CD14-positive monocyte (primary cell): ENCODE measurements around the gene CLEC2D. TPM values are rescaled to one million over a fixed set of nuclear protein-coding genes. Genes with fewer than 3 reads are reported as not detected.
"Not testable (repeated sequence)": the region's sequence is repeated elsewhere in the genome, so short reads cannot be mapped to it uniquely, and the experiment has no call there.

ENCODE experiments used
- DNase-seq, 3 donors: peaks; one replicate each; pipeline ENCODE4 v3.0.0-alpha.2; 2011 to 2022
- H2AFZ ChIP-seq: 2 replicates; pipeline ENCODE4 v1.6.0; 2012; ENCODE audit warnings: mild to moderate bottlenecking, low read depth, low read length, inconsistent platforms; ENCODE audit not compliant: insufficient read depth, poor library complexity, severe bottlenecking
- H3K27ac ChIP-seq, 2 donors: 1 replicate in 1 of 2; 2 replicates in 1 of 2; pipeline ENCODE4 v1.5.1; 2012 to 2013; ENCODE audit warnings: low read length in 2 of 2, control low read depth in 1 of 2, inconsistent platforms in 1 of 2, low read depth in 1 of 2, mild to moderate bottlenecking in 1 of 2
- H3K27me3 ChIP-seq, 2 donors: one replicate each; pipeline versions ENCODE4 v1.6.0 to v1.6.1; 2011 to 2013; ENCODE audit warnings: low read length in 2 of 2; ENCODE audit not compliant: control insufficient read depth in 2 of 2, insufficient read depth in 2 of 2
- H3K36me3 ChIP-seq, 2 donors: replicated peaks in 1 of 2; 1 replicate in 1 of 2; 2 replicates in 1 of 2; pipeline versions ENCODE4 v1.5.1 to v1.6.1; 2012 to 2013; ENCODE audit warnings: low read length in 2 of 2, control low read depth in 1 of 2, inconsistent platforms in 1 of 2, mild to moderate bottlenecking in 1 of 2; ENCODE audit not compliant: insufficient read depth in 2 of 2, control insufficient read depth in 1 of 2
- H3K4me1 ChIP-seq, 2 donors: 1 replicate in 1 of 2; 2 replicates in 1 of 2; pipeline versions ENCODE4 v1.5.1 to v1.6.1; 2012 to 2013; ENCODE audit warnings: low read length in 2 of 2, control low read depth in 1 of 2, inconsistent platforms in 1 of 2, mild to moderate bottlenecking in 1 of 2, moderate library complexity in 1 of 2; ENCODE audit not compliant: insufficient read depth in 2 of 2, control insufficient read depth in 1 of 2
- H3K4me2 ChIP-seq: replicated peaks from 2 replicates; pipeline ENCODE3; 2012; ENCODE audit warnings: low read length, moderate library complexity, mild to moderate bottlenecking; ENCODE audit not compliant: poor library complexity, severe bottlenecking; ENCODE audit errors: extremely low read depth
- H3K4me3 ChIP-seq, 3 experiments: fragments of 200-600 bp in 1 of 3; sonication (generic) in 1 of 3; replicated peaks in 1 of 3; 1 replicate in 2 of 3; 2 replicates in 1 of 3; pipeline ENCODE4 v1.5.1; 2011 to 2013; ENCODE audit warnings: low read length in 3 of 3, mild to moderate bottlenecking in 3 of 3, control low read depth in 2 of 3, low read depth in 2 of 3, inconsistent platforms in 1 of 3, moderate library complexity in 1 of 3
- H3K79me2 ChIP-seq: 2 replicates; pipeline ENCODE4 v1.6.0; 2012; ENCODE audit warnings: mild to moderate bottlenecking, control low read depth, inconsistent platforms, low read length, moderate library complexity; ENCODE audit not compliant: insufficient read depth
- H3K9ac ChIP-seq: 2 replicates; pipeline ENCODE4 v1.6.0; 2017; ENCODE audit warnings: low read length, mild to moderate bottlenecking; ENCODE audit not compliant: insufficient read depth, poor library complexity, severe bottlenecking
- H3K9me3 ChIP-seq, 2 donors: replicated peaks in 1 of 2; 1 replicate in 1 of 2; 2 replicates in 1 of 2; pipeline versions ENCODE4 v1.5.1 to v1.6.1; 2012 to 2013; ENCODE audit warnings: low read length in 2 of 2, control low read depth in 1 of 2; ENCODE audit not compliant: control insufficient read depth in 1 of 2, insufficient read depth in 1 of 2
- H4K20me1 ChIP-seq: 2 replicates; pipeline ENCODE4 v1.6.0; 2012; ENCODE audit warnings: mild to moderate bottlenecking, low read length, control low read depth, moderate library complexity; ENCODE audit not compliant: insufficient read depth
- H3K27ac Mint-ChIP-seq, 7 donors: one replicate each; pipeline ENCODE4 v1.8.0; 2020; ENCODE audit warnings: mild to moderate bottlenecking in 7 of 7, mixed read lengths in 7 of 7, moderate library complexity in 6 of 7, inconsistent platforms in 2 of 7
- H3K27me3 Mint-ChIP-seq, 3 donors: one replicate each; pipeline ENCODE4 v1.8.0; 2021 to 2022; ENCODE audit warnings: low read depth in 3 of 3, mild to moderate bottlenecking in 3 of 3, mixed read lengths in 3 of 3, moderate library complexity in 3 of 3, inconsistent platforms in 1 of 3
- H3K36me3 Mint-ChIP-seq, 2 donors: one replicate each; pipeline ENCODE4 v1.8.0; 2020; ENCODE audit warnings: mixed read lengths in 2 of 2, inconsistent platforms in 1 of 2, mild to moderate bottlenecking in 1 of 2
- H3K4me1 Mint-ChIP-seq: one replicate; pipeline ENCODE4 v1.8.0; 2020; ENCODE audit warnings: mild to moderate bottlenecking, mixed read lengths
- H3K4me3 Mint-ChIP-seq, 2 donors: one replicate each; pipeline ENCODE4 v1.8.0; 2020; ENCODE audit warnings: mild to moderate bottlenecking in 2 of 2, mixed read lengths in 2 of 2, moderate library complexity in 1 of 2
- H3K9me3 Mint-ChIP-seq, 7 donors: one replicate each; pipeline ENCODE4 v1.8.0; 2020 to 2022; ENCODE audit warnings: mixed read lengths in 7 of 7, mild to moderate bottlenecking in 6 of 7, moderate library complexity in 6 of 7, inconsistent platforms in 2 of 7
- WGBS: methylation state at CpG from one replicate; pipeline ENCODE4 v1.1.5; 2013; ENCODE audit warnings: missing lambda C conversion rate; ENCODE audit not compliant: insufficient coverage; 5-methylcytosine and 5-hydroxymethylcytosine counted together
- intact Hi-C, 2 donors: fragments of 100-400 bp; cut with micrococcal nuclease; formaldehyde crosslinking; loops; one replicate each; pipeline versions ENCODE4 v1.15.0 to v1.15.1; 2023
- polyA plus RNA-seq, 3 donors: library from polyadenylated mRNA; depleted of rRNA in 1 of 3; unstranded in 2 of 3; stranded (reverse) in 1 of 3; fragments of 300-500 nt in 2 of 3; fragments of >200 nt in 1 of 3; fragmentation: Illumina TruSeq in 2 of 3; gene quantifications; 1 replicate in 2 of 3; 2 replicates in 1 of 3; pipeline ENCODE4 v1.2.3, GENCODE V29; 2012 to 2021
- TF ChIP-seq, protein P1 (sequence below): fragments of 200-600 bp; IDR thresholded peaks from one replicate; pipeline ENCODE4 v1.8.0; 2022; ENCODE audit warnings: antibody characterized with exemption, mild to moderate bottlenecking

The CLEC2D gene
- polyA plus RNA-seq, 3 donors, result 2.5 to 26.9 (median 3.9) TPM

DNA sequence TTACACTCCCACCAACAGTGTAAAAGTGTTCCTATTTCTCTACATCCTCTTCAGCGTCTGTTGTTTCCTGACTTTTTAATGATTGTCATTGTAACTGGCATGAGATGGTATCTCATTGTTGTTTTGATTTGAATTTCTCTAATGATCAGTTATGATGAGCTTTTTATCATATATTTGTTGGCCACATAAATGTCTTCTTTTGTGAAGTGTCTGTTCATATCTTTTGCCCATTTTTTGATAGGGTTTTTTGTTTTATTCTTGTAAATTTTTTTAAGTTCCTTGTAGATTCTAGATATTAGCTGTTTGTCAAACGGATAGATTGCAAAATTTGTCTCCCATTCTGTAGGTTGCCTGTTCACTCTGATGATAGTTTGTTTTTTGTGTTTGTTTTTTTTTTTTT is 13.4 kb downstream of the CLEC2D start:
- intact Hi-C loops, H3K4me3 Mint-ChIP-seq: not testable (repeated sequence)
- peaks cover 70 to 80% of the 10 kb centered on the region in 2 donors for H3K36me3 Mint-ChIP-seq

DNA sequence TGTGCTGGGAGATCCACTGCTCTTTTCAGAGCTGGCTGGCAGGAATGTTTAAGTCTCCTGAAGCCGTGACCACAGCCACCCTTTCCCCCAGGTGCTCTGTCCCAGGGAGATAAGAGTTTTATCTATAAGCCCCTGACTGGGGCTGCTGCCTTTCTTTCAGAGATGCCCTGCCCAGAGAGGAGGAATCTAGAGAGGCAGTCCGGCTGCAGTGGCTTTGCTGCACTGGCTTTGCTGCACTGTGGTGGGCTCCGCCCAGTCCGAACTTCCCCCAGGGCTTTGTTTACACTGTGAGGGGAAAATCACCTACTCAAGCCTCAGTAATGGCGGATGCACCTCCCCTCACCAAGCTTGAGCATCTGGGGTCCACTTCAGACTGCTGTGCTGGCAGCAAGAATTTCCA is 15.9 kb downstream of the CLEC2D start:
- H4K20me1 ChIP-seq, DNase-seq, H3K4me2 ChIP-seq, H3K79me2 ChIP-seq, intact Hi-C loops, H3K27me3 ChIP-seq, H3K4me3 Mint-ChIP-seq, H3K4me1 ChIP-seq, H3K27ac ChIP-seq, H3K4me3 ChIP-seq, H3K27me3 Mint-ChIP-seq, H3K9ac ChIP-seq, H2AFZ ChIP-seq: not testable (repeated sequence)
- peaks cover 72 to 81% of the 10 kb centered on the region in 2 donors for H3K36me3 Mint-ChIP-seq
- peak overlapping the region in 2 of 7 donors; percentile 21 to 52 for H3K27ac Mint-ChIP-seq
- H3K36me3 ChIP-seq, result peaks cover 53 to 78% of the 10 kb centered on the region in 2 donors
- no CpG with 5 or more reads among the region's 5 CpGs for WGBS
- peaks cover 8 to 32% (median 16%) of the 10 kb centered on the region in 7 donors for H3K9me3 Mint-ChIP-seq
- H3K4me1 Mint-ChIP-seq, result peaks cover 16% of the 10 kb centered on the region
- H3K9me3 ChIP-seq, result peaks cover 3 to 20% of the 10 kb centered on the region in 2 donors

More for the DNA sequence above, 13.4 kb downstream of the CLEC2D start:
- not testable (repeated sequence) for H3K4me2 ChIP-seq, DNase-seq, H3K27ac ChIP-seq, H3K9ac ChIP-seq, H4K20me1 ChIP-seq, H3K4me3 ChIP-seq, H2AFZ ChIP-seq, H3K27me3 Mint-ChIP-seq, H3K27me3 ChIP-seq, H3K27ac Mint-ChIP-seq, H3K4me1 ChIP-seq, H3K79me2 ChIP-seq
- H3K9me3 ChIP-seq, result peaks cover 3 to 19% of the 10 kb centered on the region in 2 donors
- Mint-ChIP-seq H3K9me3 (peaks cover 16 to 26% (median 20%) of the 10 kb centered on the region in 7 donors), H3K4me1 (peaks cover 16% of the 10 kb centered on the region)
- 100% methylated on average over 1 of the region's 2 CpGs for WGBS
- H3K36me3 ChIP-seq, result peaks cover 46 to 74% of the 10 kb centered on the region in 2 donors

DNA sequence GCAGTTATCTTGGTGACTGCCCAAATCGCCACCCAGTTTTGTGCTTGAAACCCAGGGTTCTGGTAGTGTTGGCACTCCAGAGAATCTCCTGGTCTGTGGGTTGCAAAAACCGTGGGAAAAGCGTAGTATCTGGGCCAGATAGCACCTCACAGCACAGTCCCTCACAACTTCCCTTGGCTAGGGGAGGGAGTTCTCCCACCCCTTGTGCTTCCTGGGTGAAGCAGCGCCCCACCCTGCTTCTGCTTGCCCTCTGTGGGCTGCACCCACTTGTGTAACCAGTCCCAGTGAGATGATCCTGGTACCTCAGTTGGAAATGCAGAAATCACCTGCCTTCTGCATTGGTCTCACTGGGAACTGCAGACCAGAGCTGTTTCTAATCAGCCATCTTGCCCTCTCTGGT is 16.4 kb downstream of the CLEC2D start:
- intact Hi-C loops, result no loop called here
- H2AFZ ChIP-seq, result no peak overlapping the region

More for the DNA sequence above, 16.4 kb downstream of the CLEC2D start:
- TF ChIP-seq, protein P1, sequence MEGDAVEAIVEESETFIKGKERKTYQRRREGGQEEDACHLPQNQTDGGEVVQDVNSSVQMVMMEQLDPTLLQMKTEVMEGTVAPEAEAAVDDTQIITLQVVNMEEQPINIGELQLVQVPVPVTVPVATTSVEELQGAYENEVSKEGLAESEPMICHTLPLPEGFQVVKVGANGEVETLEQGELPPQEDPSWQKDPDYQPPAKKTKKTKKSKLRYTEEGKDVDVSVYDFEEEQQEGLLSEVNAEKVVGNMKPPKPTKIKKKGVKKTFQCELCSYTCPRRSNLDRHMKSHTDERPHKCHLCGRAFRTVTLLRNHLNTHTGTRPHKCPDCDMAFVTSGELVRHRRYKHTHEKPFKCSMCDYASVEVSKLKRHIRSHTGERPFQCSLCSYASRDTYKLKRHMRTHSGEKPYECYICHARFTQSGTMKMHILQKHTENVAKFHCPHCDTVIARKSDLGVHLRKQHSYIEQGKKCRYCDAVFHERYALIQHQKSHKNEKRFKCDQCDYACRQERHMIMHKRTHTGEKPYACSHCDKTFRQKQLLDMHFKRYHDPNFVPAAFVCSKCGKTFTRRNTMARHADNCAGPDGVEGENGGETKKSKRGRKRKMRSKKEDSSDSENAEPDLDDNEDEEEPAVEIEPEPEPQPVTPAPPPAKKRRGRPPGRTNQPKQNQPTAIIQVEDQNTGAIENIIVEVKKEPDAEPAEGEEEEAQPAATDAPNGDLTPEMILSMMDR, result no peak
- no peak overlapping the region for H3K4me3 ChIP-seq
- 90% methylated on average over 2 of the region's 4 CpGs for WGBS
- H3K4me1 ChIP-seq, result peaks cover 0 to 9% of the 10 kb centered on the region in 2 donors
- H3K27me3 Mint-ChIP-seq, result no peaks in the 10 kb centered on the region
- no peak overlapping the region for H3K4me3 Mint-ChIP-seq
- peaks cover 3 to 18% of the 10 kb centered on the region in 2 donors for H3K9me3 ChIP-seq
- peaks cover 16% of the 10 kb centered on the region for H3K4me1 Mint-ChIP-seq
- peaks cover 72 to 80% of the 10 kb centered on the region in 2 donors for H3K36me3 Mint-ChIP-seq
- H3K36me3 ChIP-seq, result peaks cover 53 to 78% of the 10 kb centered on the region in 2 donors
- no peak for DNase-seq
- H3K27ac ChIP-seq, result no peak overlapping the region
- no peaks in the 10 kb centered on the region for H4K20me1 ChIP-seq
- H3K9me3 Mint-ChIP-seq, result peaks cover 6 to 28% (median 16%) of the 10 kb centered on the region in 7 donors
- no peak overlapping the region for H3K9ac ChIP-seq
- H3K27me3 ChIP-seq, result no peaks in the 10 kb centered on the region
- H3K4me2 ChIP-seq, result no peak overlapping the region
- H3K79me2 ChIP-seq, result no peaks in the 10 kb centered on the region
- peak overlapping the region in 4 of 7 donors; percentile 46 to 69 (median 58) for H3K27ac Mint-ChIP-seq
